Thyroid gland (tissue), 4 donors: ENCODE data around the gene HEATR9.

ENCODE experiments used
- POLR2A ChIP-seq, 2 donors: fragments of 450-650 bp; IDR thresholded peaks; one replicate each; pipeline ENCODE4 v1.6.1; 2017; ENCODE audit warnings: antibody characterized with exemption in 2 of 2, mild to moderate bottlenecking in 2 of 2, moderate library complexity in 1 of 2
- TF ChIP-seq, protein P1 (sequence below), 6 experiments: fragments of 200-600 bp in 3 of 6; fragments of 450-650 bp in 3 of 6; sonication (generic) in 3 of 6; IDR thresholded peaks; one replicate each; pipeline ENCODE4 v1.5.1; 2016 to 2019; ENCODE audit warnings: antibody characterized with exemption in 6 of 6, mild to moderate bottlenecking in 2 of 6, inconsistent platforms in 1 of 6, moderate library complexity in 1 of 6

DNA sequence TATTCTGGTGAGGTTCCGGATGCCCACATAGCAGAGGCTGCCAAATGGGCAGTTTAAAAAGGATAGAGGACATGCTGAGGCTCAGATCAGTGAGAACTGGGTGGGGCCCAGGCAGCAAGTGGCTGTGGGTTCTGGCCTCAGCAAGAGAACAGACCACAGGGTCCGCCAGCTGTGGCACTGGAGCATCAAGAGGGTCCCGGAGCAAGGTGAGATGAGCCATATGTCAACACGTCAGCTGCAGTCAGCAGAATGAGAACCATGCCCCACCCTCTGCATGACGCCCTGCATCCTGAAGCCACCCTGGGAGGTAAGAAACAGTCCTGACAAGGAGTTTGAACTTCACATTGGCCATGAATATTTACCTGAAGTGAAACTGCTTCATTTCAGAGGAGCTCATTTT, 31.6 kb upstream of the HEATR9 start:
- TF ChIP-seq, protein P1, sequence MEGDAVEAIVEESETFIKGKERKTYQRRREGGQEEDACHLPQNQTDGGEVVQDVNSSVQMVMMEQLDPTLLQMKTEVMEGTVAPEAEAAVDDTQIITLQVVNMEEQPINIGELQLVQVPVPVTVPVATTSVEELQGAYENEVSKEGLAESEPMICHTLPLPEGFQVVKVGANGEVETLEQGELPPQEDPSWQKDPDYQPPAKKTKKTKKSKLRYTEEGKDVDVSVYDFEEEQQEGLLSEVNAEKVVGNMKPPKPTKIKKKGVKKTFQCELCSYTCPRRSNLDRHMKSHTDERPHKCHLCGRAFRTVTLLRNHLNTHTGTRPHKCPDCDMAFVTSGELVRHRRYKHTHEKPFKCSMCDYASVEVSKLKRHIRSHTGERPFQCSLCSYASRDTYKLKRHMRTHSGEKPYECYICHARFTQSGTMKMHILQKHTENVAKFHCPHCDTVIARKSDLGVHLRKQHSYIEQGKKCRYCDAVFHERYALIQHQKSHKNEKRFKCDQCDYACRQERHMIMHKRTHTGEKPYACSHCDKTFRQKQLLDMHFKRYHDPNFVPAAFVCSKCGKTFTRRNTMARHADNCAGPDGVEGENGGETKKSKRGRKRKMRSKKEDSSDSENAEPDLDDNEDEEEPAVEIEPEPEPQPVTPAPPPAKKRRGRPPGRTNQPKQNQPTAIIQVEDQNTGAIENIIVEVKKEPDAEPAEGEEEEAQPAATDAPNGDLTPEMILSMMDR (IDR thresholded peaks at IDR 0.05) = no peak
- TF ChIP-seq POLR2A (IDR thresholded peaks at IDR 0.05) = no peak
